Measurements from ENCODE around the gene BBS12.
A peak's percentile ranks its signal among the peaks of the same experiment; 100 is the strongest.
"Not testable (repeated sequence)": the region's sequence is repeated elsewhere in the genome, so short reads cannot be mapped to it uniquely, and the experiment has no call there.

BBS12 gene

GRCh38 chr4:122766353-122766705 lies 33.8 kb downstream of the BBS12 start:
- no peak for DNase-seq

GRCh38 chr4:122766950-122767349 lies 34.4 kb downstream of the BBS12 start:
- DNase-seq, result no peak

GRCh38 chr4:122771724-122772123 lies 39.2 kb downstream of the BBS12 start:
- no peak for DNase-seq

GRCh38 chr4:122772311-122772710 lies 39.8 kb downstream of the BBS12 start:
- DNase-seq, result no peak

- no peak for DNase-seq
Observed at GRCh38 chr4:122772986-122773385, 40.5 kb downstream of the BBS12 start.

GRCh38 chr4:122775039-122775438 lies 42.5 kb downstream of the BBS12 start:
- DNase-seq, result no peak

DNA sequence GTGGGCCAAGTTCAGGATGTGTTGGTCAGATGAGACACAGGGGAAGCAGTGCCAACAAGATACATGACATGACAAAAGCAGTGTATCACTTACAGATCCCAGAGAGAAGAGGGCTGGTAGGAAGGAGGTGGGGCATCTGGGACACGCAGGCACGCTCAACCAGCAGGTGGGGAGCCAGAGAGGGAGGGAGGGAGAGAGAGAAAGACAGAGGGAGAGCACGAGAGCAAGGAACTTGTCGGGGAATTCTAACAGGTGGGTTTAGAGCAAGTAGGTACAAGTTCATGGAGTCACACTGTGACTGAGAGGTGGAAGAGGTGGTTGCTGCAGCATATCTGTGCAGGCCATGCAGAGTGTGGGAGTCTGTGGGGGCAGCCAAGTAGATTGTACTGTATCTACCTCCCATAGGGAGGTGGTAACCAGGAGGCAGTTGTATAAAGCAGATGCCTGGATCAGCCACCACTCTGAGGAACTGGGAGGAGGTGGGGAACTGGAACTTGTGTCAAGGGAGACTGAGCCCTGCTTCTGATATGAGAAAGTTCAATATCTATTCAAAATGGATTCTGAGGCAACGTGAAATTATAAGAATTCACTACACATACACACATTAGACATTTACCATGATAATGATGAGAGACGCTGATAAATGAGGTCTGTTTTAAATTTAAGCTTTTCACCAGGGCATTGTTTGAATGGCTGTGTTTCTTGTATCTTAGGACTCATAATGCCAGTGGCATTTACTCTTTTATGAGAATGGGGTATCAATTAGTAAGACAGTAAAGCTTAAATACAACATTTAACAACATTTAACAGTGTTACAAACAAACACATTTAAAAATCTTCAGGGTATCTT lies 43.7 kb downstream of the BBS12 start:
- no peak for DNase-seq

DNA sequence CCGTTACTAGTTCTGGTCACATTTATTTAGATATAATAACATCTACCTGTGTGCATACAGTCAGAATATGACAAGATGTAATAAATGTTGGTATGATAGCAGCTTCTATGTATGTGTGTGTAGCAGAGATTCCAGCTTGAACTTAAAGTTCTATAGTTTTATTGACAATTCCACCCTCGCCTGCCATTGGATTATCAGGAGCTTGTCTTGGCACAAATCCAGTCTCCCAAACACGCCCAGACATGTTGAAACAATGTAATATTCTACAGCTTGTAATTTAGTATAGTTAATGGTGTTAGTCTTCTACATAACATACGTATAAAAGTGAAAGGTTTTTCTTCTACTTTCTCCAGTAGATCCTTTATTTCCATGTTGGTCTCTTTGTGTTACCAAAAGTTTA lies 44.4 kb downstream of the BBS12 start:
- DNase-seq, result no peak

DNA sequence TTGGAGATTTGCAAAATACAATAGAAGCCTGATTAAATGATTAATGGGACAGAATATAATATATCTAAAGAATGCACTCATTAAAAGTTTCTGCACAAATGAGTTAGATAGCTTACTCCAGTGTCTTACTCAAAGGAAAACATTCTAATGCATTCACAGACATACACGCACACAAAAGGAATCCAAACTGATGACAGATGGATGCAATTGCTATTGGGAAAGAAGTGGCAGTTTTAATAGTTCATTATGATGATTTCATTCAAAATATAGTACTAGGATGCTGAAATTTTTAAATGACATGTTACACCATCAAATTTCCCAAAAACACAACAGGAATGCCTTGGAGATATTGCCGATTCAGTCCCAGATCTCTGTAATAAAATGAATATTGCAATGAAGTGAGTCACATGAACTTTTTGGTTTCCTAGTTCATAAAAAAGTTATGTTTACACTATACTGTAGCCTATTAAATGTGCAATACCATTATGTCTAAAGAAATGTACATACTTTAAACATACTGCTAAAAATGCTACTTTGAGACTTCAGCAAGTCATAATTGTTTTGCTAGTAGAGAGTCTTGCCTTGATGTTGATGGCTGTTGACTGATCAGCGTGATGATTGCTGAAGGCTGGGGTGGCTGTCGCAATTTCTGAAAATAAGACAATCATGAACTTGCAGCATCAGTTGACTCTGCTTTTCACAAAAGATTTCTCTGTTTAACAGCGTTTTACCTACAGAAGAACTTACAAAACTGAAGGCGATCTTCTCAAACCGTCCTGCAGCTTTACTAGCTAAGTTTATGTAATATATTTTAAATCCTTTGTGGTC lies 45.6 kb downstream of the BBS12 start:
- DNase-seq, result no peak

DNA sequence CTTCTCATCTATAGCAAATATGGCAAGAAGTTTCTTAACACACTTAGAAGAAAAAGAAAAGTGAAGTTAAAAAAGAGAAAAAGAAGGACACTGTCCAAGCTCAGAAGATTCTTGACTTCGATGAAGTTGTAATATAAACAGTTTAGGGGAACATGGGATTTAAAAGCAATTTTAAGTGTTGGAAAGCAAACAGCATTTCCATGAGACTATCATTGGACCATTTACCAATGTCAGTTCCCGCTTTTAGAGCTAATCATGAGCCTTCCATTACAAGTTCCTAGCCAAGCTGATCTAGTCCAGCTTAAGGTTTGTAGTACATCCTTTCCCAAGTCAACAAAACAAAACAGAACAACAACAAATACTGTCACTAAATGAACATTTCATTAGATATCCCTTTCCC lies 49.0 kb downstream of the BBS12 start:
- DNase-seq, result no peak

DNA sequence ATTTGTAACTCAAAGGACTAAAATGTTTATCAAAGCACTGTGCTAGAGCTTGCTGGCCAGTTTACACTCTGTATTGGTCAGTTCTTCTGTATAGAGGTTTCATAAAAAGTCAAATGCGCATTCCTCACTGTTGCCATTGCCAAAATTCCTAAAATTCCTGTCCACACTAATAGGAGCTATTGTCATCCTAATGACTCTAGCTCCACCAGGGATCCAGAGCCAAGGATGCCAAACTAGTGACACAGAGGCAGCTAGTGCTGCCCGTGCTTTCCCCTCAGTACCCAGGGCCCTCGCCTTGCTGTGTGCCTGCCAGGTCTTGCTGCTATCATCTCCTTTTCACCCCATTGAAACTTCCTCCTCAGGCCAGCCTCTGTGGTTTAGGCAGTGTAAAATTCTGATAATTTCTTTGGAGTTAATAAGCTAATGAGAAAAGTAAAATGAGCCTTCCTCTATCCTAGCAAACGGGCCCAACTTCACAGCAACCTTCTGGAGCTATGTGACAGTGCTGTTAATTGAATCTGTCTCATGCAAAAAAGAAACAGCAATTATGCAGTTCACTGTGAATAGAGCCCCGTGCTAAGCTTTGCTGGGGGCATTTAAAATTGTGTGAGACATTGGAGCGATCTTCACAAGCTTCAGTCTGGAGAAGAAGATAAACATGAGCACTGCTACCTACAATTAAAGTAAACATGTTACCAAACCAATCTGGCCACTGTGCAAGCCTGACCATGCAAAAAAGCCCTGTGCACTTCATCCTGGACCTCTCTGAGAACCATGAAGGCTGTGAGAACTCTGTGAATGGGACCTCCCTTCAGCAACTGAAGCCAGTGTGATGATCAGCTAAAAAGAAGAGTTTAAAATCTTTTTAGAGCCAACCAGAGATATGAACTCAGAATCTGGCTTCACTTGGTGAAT lies 51.1 kb downstream of the BBS12 start:
- DNase-seq, result no peak

DNA sequence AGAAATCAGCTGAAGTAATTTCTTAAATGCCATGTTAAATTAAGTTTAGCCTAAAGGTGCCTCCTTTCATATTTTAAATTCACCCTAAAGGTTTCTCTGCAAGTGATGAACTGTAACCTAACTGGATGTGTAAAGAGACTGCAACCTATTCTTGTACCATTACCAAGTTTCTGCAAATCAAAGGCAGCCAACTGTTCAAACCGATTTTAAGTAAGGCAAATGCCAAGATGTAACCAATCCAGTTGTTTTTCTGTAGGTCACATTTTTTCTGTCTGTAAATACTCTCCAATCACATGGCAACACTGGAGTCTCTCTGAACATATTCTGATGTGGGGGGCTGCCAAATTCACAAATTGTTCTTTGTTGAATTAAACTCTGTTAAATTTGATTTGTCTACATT lies 51.8 kb downstream of the BBS12 start:
- DNase-seq, result no peak

DNA sequence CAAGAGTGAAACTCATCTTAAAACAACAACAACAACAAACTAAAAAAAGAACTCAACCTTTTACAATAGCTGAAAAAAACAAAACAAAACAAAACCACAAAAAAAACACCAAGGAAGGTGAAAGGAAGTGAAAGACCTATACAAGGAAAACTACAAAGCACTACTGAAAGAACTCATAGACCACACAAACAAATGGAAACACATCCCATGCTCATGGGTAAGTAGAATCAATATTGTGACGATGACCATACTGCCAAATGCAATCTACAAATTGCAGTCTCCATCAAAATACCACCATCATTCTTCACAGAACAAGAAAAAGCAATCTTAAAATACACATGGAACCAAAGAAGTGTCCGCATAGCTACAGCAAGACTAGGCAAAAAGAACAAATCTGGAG lies 52.6 kb downstream of the BBS12 start:
- DNase-seq, result no peak

GRCh38 chr4:122786296-122786695 lies 53.8 kb downstream of the BBS12 start:
- DNase-seq, result peak; percentile 25

DNA sequence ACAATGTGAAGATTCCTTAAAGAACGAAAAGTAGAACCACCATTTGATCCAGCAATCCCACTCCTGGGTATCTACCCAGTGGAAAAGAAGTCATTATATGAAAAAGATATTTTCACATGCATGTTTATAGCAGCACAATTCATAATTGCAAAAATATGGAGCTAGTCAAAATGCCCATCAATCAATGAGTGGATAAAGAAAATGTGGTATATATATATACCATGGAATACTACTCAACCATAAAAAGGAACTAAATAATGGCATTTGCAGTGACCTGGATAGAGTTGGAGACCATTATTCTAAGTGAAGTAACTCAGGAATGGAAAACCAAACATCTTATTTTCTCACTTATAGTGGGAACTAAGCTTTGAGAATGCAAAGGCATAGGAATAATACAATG lies 54.4 kb downstream of the BBS12 start:
- not testable (repeated sequence) for DNase-seq

- DNase-seq, result no peak
Observed at GRCh38 chr4:122787940-122788339, 55.4 kb downstream of the BBS12 start.

- DNase-seq, result no peak
Observed at GRCh38 chr4:122788935-122789334, 56.4 kb downstream of the BBS12 start.

GRCh38 chr4:122793811-122794210 lies 61.3 kb downstream of the BBS12 start:
- no peak for DNase-seq
